Kidney (tissue), 14 donors: ENCODE data around the gene UBE2D2. TPM values are rescaled to one million over a fixed set of nuclear protein-coding genes. Genes with fewer than 3 reads are reported as not detected.
"Not testable (repeated sequence)": the region's sequence is repeated elsewhere in the genome, so short reads cannot be mapped to it uniquely, and the experiment has no call there.

ENCODE experiments used
- DNase-seq, 5 donors: peaks; one replicate each; pipeline ENCODE4 v3.0.0-alpha.2; 2013 to 2020
- FAIRE-seq: peaks from 2 replicates; lab custom pipeline; 2012; peaks lifted over from hg19 to GRCh38; lab: Jason Lieb, UNC
- H3K27ac ChIP-seq, 2 donors: one replicate each; pipeline ENCODE4 v1.7.0; 2013; ENCODE audit warnings: low read depth in 2 of 2, low read length in 2 of 2, inconsistent platforms in 1 of 2
- H3K27me3 ChIP-seq: one replicate; pipeline ENCODE4 v1.7.1; 2013; ENCODE audit warnings: low read length, inconsistent platforms; ENCODE audit not compliant: control insufficient read depth, insufficient read depth
- H3K36me3 ChIP-seq, 3 donors: one replicate each; pipeline versions ENCODE4 v1.7.0 to v1.7.1; 2013; ENCODE audit warnings: low read length in 3 of 3, control low read depth in 1 of 3, inconsistent platforms in 1 of 3; ENCODE audit not compliant: insufficient read depth in 3 of 3, control insufficient read depth in 2 of 3
- H3K4me1 ChIP-seq, 3 donors: one replicate each; pipeline versions ENCODE4 v1.7.0 to v1.7.1; 2013; ENCODE audit warnings: low read length in 3 of 3, inconsistent platforms in 1 of 3, low read depth in 1 of 3; ENCODE audit not compliant: control insufficient read depth in 2 of 3, insufficient read depth in 2 of 3
- H3K4me3 ChIP-seq, 3 donors: one replicate each; pipeline versions ENCODE4 v1.7.0 to v1.8.1; 2013; ENCODE audit warnings: low read length in 3 of 3, control low read depth in 1 of 3, inconsistent platforms in 1 of 3
- H3K9ac ChIP-seq, 3 donors: one replicate each; pipeline versions ENCODE4 v1.7.0 to v1.7.1; 2013; ENCODE audit warnings: low read length in 3 of 3, control low read depth in 1 of 3, inconsistent platforms in 1 of 3
- H3K9me3 ChIP-seq, 3 donors: one replicate each; pipeline versions ENCODE4 v1.7.0 to v1.7.1; 2013; ENCODE audit warnings: low read length in 3 of 3, control low read depth in 1 of 3, inconsistent platforms in 1 of 3; ENCODE audit not compliant: control insufficient read depth in 2 of 3, insufficient read depth in 1 of 3
- CTCF ChIP-seq: IDR thresholded peaks from 3 replicates; pipeline ENCODE4 v1.5.1; 2012; ENCODE audit warnings: mild to moderate bottlenecking, moderate library complexity, borderline replicate concordance; ENCODE audit not compliant: insufficient read depth; ENCODE audit errors: extremely low read depth
- intact Hi-C: fragments of 100-400 bp; cut with DNase I; formaldehyde crosslinking; loops from one replicate; pipeline ENCODE4 v1.11.1; 2022
- polyA plus RNA-seq: library from polyadenylated mRNA; stranded (reverse); fragments of 350-450 nt; fragmentation: Illumina TruSeq; extraction: RNeasy Lipid Tissue Mini Kit (QIAGEN cat#74804); gene quantifications from one replicate; pipeline ENCODE4 v1.2.3, GENCODE V29; 2014; ENCODE audit warnings: low read depth, low replicate concordance; ENCODE audit not compliant: insufficient read depth
- total RNA-seq: library from RNA; stranded (reverse); fragmentation: NEBNext Ultra II Directional; extraction: Animal tissue kit (Norgen Biotek cat#: 25700); gene quantifications from one replicate; pipeline ENCODE4 v1.2.1, GENCODE V29; 2021
- donor health status: control.
- donor health status: control.
- donor health status: control.
- donor health status: control.
- donor health status: control.
- donor health status: DM: yes; HTN: yes; CAD: no.
- donor health status: Normal renal cell carcinoma (clear cell type).

Gene UBE2D2
- total and polyA plus RNA-seq, 2 donors from 2014 or later: 118 to 131 TPM

- FAIRE-seq (no peak), DNase-seq (no peak)
- H3K27me3 ChIP-seq: no peaks in the 10 kb centered on the region
- no peak overlapping the region for H3K27ac ChIP-seq
- H3K9ac ChIP-seq: no peak overlapping the region
- TF ChIP-seq CTCF: no peak
- H3K4me3 ChIP-seq: no peak overlapping the region
- H3K36me3 ChIP-seq: no peaks in the 10 kb centered on the region
- intact Hi-C loops: no loop called here
- no peaks in the 10 kb centered on the region for H3K9me3 ChIP-seq
- H3K4me1 ChIP-seq: peaks cover 0 to 2% (median 0%) of the 10 kb centered on the region in 3 donors
These were observed 23.0 kb downstream of the UBE2D2 start for GRCh38 chr5:139584137-139584536.

GRCh38 chr5:139588116-139588515 lies 27.0 kb downstream of the UBE2D2 start:
- H3K27ac ChIP-seq, H3K9ac ChIP-seq, H3K27me3 ChIP-seq, H3K4me3 ChIP-seq, FAIRE-seq, DNase-seq, H3K9me3 ChIP-seq, H3K4me1 ChIP-seq, intact Hi-C loops, H3K36me3 ChIP-seq: not testable (repeated sequence)

- no peak overlapping the region for H3K9ac ChIP-seq
- no peak for TF ChIP-seq CTCF
- no peaks in the 10 kb centered on the region for H3K9me3 ChIP-seq
- FAIRE-seq: no peak
- no peak for DNase-seq
- H3K27ac ChIP-seq: no peak overlapping the region
- peaks cover 0 to 5% (median 0%) of the 10 kb centered on the region in 3 donors for H3K4me1 ChIP-seq
- no peaks in the 10 kb centered on the region for H3K27me3 ChIP-seq
- H3K4me3 ChIP-seq: no peak overlapping the region
- intact Hi-C loops: no loop called here
- no peaks in the 10 kb centered on the region for H3K36me3 ChIP-seq
These were observed 27.8 kb downstream of the UBE2D2 start for GRCh38 chr5:139588962-139589361.

GRCh38 chr5:139592289-139592688 lies 31.1 kb downstream of the UBE2D2 start:
- FAIRE-seq (no peak), DNase-seq (no peak)
- H3K9ac ChIP-seq: no peak overlapping the region
- intact Hi-C loops: no loop called here
- no peaks in the 10 kb centered on the region for H3K9me3 ChIP-seq
- H3K27me3 ChIP-seq: no peaks in the 10 kb centered on the region
- no peak overlapping the region for H3K27ac ChIP-seq
- H3K4me3 ChIP-seq: no peak overlapping the region
- H3K4me1 ChIP-seq: peaks cover 0 to 3% (median 0%) of the 10 kb centered on the region in 3 donors
- H3K36me3 ChIP-seq: no peaks in the 10 kb centered on the region
- TF ChIP-seq CTCF: no peak

- not testable (repeated sequence) for FAIRE-seq
These were observed 31.9 kb downstream of the UBE2D2 start for GRCh38 chr5:139593076-139593475.

More at GRCh38 chr5:139593076-139593475, 31.9 kb downstream of the UBE2D2 start:
- H3K9me3 ChIP-seq, H3K4me1 ChIP-seq, H3K27ac ChIP-seq, intact Hi-C loops, H3K27me3 ChIP-seq, DNase-seq, H3K36me3 ChIP-seq, H3K4me3 ChIP-seq, H3K9ac ChIP-seq: not testable (repeated sequence)
